RPMI7951 (cell line): ENCODE results near the gene RABGEF1. TPM values are rescaled to one million over a fixed set of nuclear protein-coding genes. Genes with fewer than 3 reads are reported as not detected.
A peak's percentile ranks its signal among the peaks of the same experiment; 100 is the strongest.

ENCODE experiments used
- DNase-seq: peaks from one replicate; pipeline ENCODE4 v3.0.0-alpha.2; 2012; ENCODE audit warnings: low read depth
- total RNA-seq: library from RNA; depleted of rRNA; stranded (reverse); fragments of >200 nt; shearing (Covaris generic); gene quantifications from 2 replicates; pipeline ENCODE4 v1.2.3, GENCODE V29; 2014; rRNA removed

RABGEF1 gene
- total RNA-seq, 1 experiment from 2014 or later: 42.2 TPM

DNA sequence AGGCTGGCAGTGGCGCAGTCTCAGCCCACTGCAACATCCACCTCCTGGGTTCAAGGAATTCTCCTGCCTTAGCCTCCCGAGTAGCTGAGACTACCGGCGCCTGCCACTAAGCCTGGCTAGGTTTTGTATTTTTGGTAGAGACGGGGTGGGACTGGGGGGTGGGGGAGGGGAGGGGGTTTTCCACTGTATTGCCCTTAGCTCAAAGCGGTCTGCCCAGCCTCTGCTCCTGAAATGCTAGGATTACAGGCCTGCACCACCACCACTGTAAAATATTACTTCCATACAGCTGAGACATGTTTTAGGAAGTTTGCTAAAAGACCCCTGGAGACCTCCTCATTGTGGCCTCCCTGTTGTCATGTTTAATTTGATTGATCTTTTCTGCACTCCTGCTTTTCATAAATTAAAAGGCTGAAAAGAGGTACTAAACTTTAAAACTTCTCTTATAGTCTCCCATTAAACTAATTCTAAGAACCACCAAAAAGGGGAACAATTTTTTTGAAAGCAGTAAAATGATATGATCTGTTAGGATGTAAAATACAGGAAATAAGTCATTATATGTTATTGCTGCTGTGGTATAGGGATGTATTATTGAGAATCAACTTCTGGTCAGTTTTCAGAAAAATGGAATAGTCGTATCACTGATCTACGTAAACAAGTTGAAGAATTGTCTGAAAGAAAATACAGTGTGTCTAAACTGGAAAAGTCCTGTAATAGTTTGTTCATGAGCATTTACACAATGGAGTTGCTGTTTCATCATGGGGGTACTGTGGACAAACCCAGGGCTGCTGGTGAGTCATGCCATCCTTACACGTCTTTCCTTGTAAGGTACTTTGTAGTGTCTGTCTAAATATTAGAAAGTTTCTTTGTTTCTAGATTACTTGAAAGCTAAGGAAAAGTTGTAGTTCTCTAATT is 107.6 kb downstream of the RABGEF1 start:
- DNase-seq: peak; percentile 72

DNA sequence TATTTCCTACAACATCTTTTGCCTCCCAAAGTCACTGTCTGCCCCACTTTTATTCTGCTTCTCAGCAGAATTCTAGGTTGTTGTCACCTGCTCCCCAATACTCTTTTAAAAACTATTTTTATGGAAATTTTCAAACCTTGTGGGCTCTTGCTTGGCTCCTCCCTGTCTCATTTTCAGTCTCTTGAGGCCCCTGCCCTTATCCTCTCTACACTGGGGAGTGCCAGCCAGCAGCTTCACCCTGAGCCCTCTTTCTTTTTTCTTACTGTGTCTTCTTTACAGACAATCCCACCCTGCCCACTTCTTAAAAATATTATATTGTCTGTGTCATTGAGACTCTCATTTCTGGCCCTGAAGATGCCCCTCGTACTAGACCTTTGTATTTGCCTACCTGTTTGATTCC is 118.8 kb downstream of the RABGEF1 start:
- DNase-seq: no peak

GRCh38 chr7:66859794-66860645 is 119.5 kb downstream of the RABGEF1 start:
- DNase-seq: no peak

DNA sequence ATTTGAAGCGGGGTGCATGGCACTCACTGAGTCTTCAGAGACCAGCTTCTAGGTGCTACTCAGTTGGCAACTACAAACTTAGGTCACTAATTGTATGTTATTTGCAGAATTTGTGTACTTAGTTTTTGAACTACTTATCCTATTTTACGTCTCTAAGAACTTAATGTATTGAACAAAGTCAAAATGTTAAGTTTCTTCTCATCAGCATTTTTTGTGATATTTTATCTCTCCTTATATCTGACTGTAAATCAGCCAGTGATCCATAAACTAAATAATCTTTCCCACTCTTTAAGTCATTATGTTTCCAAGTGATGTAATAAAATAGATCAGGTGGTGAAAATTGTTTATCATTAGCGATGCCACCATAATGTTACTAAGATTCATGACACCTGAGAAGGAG is 120.2 kb downstream of the RABGEF1 start:
- DNase-seq: no peak

Other genes with a start within 250 kb of the RABGEF1 start
- 7.2 and 7.9 TPM in 2 replicates for gene KCTD7, start 111.9 kb upstream of the RABGEF1 start, total RNA-seq
- 102 and 120 TPM in 2 replicates for gene TMEM248, start 180.5 kb downstream of the RABGEF1 start, total RNA-seq